Smooth muscle cell (in vitro differentiated cells): ENCODE data around the gene GPR3. TPM values are rescaled to one million over a fixed set of nuclear protein-coding genes. Genes with fewer than 3 reads are reported as not detected.

Experiments used
- DNase-seq: peaks from one replicate; lab custom pipeline; 2025; ENCODE audit not compliant: unreplicated experiment; lab: John Stamatoyannopoulos, UW
- H2AFZ ChIP-seq: fragments of 200-600 bp; sonication (generic); 2 replicates; pipeline ENCODE4 v1.6.0; 2016; ENCODE audit warnings: antibody characterized with exemption, low read depth, mild to moderate bottlenecking
- H3F3A ChIP-seq: fragments of 200-600 bp; sonication (generic); 2 replicates; pipeline ENCODE4 v1.6.0; 2017; ENCODE audit warnings: antibody characterized with exemption, low read depth
- H3K27ac ChIP-seq: fragments of 200-600 bp; sonication (generic); 2 replicates; pipeline ENCODE4 v1.5.1; 2016; ENCODE audit warnings: low read depth, mild to moderate bottlenecking
- H3K27me3 ChIP-seq: fragments of 200-600 bp; sonication (generic); 2 replicates; pipeline ENCODE4 v1.6.1; 2016; ENCODE audit warnings: low read depth, mild to moderate bottlenecking
- H3K36me3 ChIP-seq: fragments of 200-600 bp; sonication (generic); 2 replicates; pipeline ENCODE4 v1.5.1; 2016; ENCODE audit warnings: low read depth
- H3K4me1 ChIP-seq: fragments of 200-600 bp; sonication (generic); 2 replicates; pipeline ENCODE4 v1.5.1; 2016; ENCODE audit warnings: low read depth
- H3K4me2 ChIP-seq: fragments of 200-600 bp; sonication (generic); 2 replicates; pipeline ENCODE4 v1.6.0; 2016; ENCODE audit warnings: mild to moderate bottlenecking
- H3K4me3 ChIP-seq: fragments of 200-600 bp; sonication (generic); 2 replicates; pipeline ENCODE4 v1.5.1; 2016; ENCODE audit warnings: mild to moderate bottlenecking
- H3K79me2 ChIP-seq: fragments of 200-600 bp; sonication (generic); 2 replicates; pipeline ENCODE4 v1.6.0; 2016; ENCODE audit warnings: low read depth, mild to moderate bottlenecking
- H3K9ac ChIP-seq: fragments of 200-600 bp; sonication (generic); 2 replicates; pipeline ENCODE4 v1.6.0; 2016; ENCODE audit warnings: low read depth
- H3K9me3 ChIP-seq: fragments of 200-600 bp; sonication (generic); replicated peaks from 2 replicates; pipeline ENCODE4 v1.5.1; 2016; ENCODE audit warnings: low read depth
- H4K20me1 ChIP-seq: fragments of 200-600 bp; sonication (generic); 2 replicates; pipeline ENCODE4 v1.6.0; 2016; ENCODE audit warnings: low read depth
- WGBS: methylation state at CpG from one replicate; pipeline ENCODE4 v1.1.7; 2016; ENCODE audit warnings: low lambda C conversion rate; 5-methylcytosine and 5-hydroxymethylcytosine counted together
- polyA plus RNA-seq: library from polyadenylated mRNA; unstranded; fragments of >200 nt; fragmentation: Nextera tagmentation; extraction: Ambion mirVana; gene quantifications from 2 replicates; pipeline ENCODE4 v1.2.1, GENCODE V29; 2016
- total RNA-seq: library from RNA; depleted of rRNA; stranded (reverse); fragments of >200 nt; gene quantifications from 2 replicates; pipeline ENCODE4 v1.2.3, GENCODE V29; 2014
- TF ChIP-seq, protein P1 (sequence below): fragments of 200-600 bp; sonication (generic); IDR thresholded peaks from 2 replicates; pipeline ENCODE4 v1.5.1; 2017; ENCODE audit warnings: borderline replicate concordance, mild to moderate bottlenecking, antibody characterized with exemption; ENCODE audit not compliant: insufficient read depth, poor library complexity, severe bottlenecking

GPR3 gene
- total and polyA plus RNA-seq, 2 experiments from 2014 or later = 2.7 to 4.0 TPM

DNA sequence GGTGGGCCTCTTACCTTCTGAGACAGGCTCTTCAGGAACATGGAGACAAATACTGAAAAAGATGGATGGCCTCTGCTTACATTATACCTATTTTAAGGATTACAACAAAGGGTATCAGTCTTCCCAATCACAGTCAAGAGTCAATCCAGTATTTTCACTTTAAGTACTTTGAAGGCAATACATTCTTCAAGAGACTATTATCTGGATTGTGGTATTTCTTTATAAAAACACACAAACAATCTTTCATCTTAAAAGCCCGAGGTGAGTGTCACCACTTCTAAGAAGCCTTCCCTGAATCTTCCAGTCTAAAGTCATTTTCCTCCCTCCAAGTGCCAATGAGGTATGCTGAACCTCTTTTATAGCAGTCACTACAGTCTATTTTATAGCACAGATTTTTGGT, 52.2 kb downstream of the GPR3 start:
- peaks cover 98% of the 10 kb centered on the region for H4K20me1 ChIP-seq
- no peak overlapping the region for H3K9ac ChIP-seq
- peak overlapping the region; percentile 17 for H3K4me2 ChIP-seq
- no peak overlapping the region for H2AFZ ChIP-seq
- peak overlapping the region; percentile 58 for H3K27ac ChIP-seq
- no peaks in the 10 kb centered on the region for H3K9me3 ChIP-seq
- H3K4me1 ChIP-seq = peaks cover 14% of the 10 kb centered on the region
- TF ChIP-seq, protein P1, sequence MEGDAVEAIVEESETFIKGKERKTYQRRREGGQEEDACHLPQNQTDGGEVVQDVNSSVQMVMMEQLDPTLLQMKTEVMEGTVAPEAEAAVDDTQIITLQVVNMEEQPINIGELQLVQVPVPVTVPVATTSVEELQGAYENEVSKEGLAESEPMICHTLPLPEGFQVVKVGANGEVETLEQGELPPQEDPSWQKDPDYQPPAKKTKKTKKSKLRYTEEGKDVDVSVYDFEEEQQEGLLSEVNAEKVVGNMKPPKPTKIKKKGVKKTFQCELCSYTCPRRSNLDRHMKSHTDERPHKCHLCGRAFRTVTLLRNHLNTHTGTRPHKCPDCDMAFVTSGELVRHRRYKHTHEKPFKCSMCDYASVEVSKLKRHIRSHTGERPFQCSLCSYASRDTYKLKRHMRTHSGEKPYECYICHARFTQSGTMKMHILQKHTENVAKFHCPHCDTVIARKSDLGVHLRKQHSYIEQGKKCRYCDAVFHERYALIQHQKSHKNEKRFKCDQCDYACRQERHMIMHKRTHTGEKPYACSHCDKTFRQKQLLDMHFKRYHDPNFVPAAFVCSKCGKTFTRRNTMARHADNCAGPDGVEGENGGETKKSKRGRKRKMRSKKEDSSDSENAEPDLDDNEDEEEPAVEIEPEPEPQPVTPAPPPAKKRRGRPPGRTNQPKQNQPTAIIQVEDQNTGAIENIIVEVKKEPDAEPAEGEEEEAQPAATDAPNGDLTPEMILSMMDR = no peak
- H3K79me2 ChIP-seq = peaks cover 83% of the 10 kb centered on the region
- no peaks in the 10 kb centered on the region for H3K27me3 ChIP-seq
- peaks cover 17% of the 10 kb centered on the region for H3F3A ChIP-seq
- H3K4me3 ChIP-seq = no peak overlapping the region
- H3K36me3 ChIP-seq = no peaks in the 10 kb centered on the region
- no peak for DNase-seq
- 20% methylated on average over 1 of the region's 1 CpG for WGBS

Other genes with a start within 250 kb of the GPR3 start
- gene SLC9A1, start 237.5 kb upstream of the GPR3 start, total RNA-seq = 16.5 and 20.7 TPM in 2 replicates
- gene SLC9A1, start 237.5 kb upstream of the GPR3 start, polyA plus RNA-seq = 37.4 and 59.5 TPM in 2 replicates
- gene WDTC1, start 158.0 kb upstream of the GPR3 start, total RNA-seq = 10.3 and 10.8 TPM in 2 replicates
- 5.4 and 5.8 TPM in 2 replicates for gene WDTC1, start 158.0 kb upstream of the GPR3 start, polyA plus RNA-seq
- gene TMEM222, start 70.5 kb upstream of the GPR3 start, total RNA-seq = 23.6 and 28.0 TPM in 2 replicates
- gene TMEM222, start 70.5 kb upstream of the GPR3 start, polyA plus RNA-seq = 49.3 and 60.7 TPM in 2 replicates
- gene SYTL1, start 50.6 kb upstream of the GPR3 start, total RNA-seq = 15.2 and 16.5 TPM in 2 replicates
- 14.2 and 48.1 TPM in 2 replicates for gene SYTL1, start 50.6 kb upstream of the GPR3 start, polyA plus RNA-seq
- 9.1 and 14.1 TPM in 2 replicates for gene MAP3K6, start 25.7 kb upstream of the GPR3 start, total RNA-seq
- gene MAP3K6, start 25.7 kb upstream of the GPR3 start, polyA plus RNA-seq = 29.0 and 45.7 TPM in 2 replicates
- gene FCN3, start 17.8 kb upstream of the GPR3 start, total RNA-seq = not detected in 2 replicates
- gene FCN3, start 17.8 kb upstream of the GPR3 start, polyA plus RNA-seq = 0.69 TPM in 1 of 2 replicates, not detected in the other
- 0.09 and 0.31 TPM in 2 replicates for gene CD164L2, start 9.3 kb upstream of the GPR3 start, total RNA-seq
- gene CD164L2, start 9.3 kb upstream of the GPR3 start, polyA plus RNA-seq = 0.45 TPM in 1 of 2 replicates, not detected in the other
- 26.7 and 34.3 TPM in 2 replicates for gene WASF2, start 97.5 kb downstream of the GPR3 start, total RNA-seq
- gene WASF2, start 97.5 kb downstream of the GPR3 start, polyA plus RNA-seq = 46.1 and 76.2 TPM in 2 replicates
- gene AHDC1, start 211.5 kb downstream of the GPR3 start, total RNA-seq = 8.4 and 12.2 TPM in 2 replicates
- 12.2 and 15.6 TPM in 2 replicates for gene AHDC1, start 211.5 kb downstream of the GPR3 start, polyA plus RNA-seq
- 1.3 TPM in 1 of 2 replicates, not detected in the other for gene FGR, start 242.6 kb downstream of the GPR3 start, total RNA-seq
- gene FGR, start 242.6 kb downstream of the GPR3 start, polyA plus RNA-seq = 0.10 and 0.65 TPM in 2 replicates